Gastroesophageal sphincter (tissue), 3 donors: ENCODE results near the gene POLD2.

ENCODE experiments used
- CTCF ChIP-seq, 4 experiments: fragments of 200-600 bp in 2 of 4; fragments of 450-650 bp in 2 of 4; sonication (generic) in 1 of 4; IDR thresholded peaks; one replicate each; pipeline ENCODE4 v1.5.1; 2017 to 2019; ENCODE audit warnings: antibody characterized with exemption in 4 of 4, mild to moderate bottlenecking in 2 of 4, moderate library complexity in 2 of 4
- EP300 ChIP-seq: sonication (generic); formaldehyde crosslinking; IDR thresholded peaks from one replicate; pipeline ENCODE4 v1.6.1; 2017; ENCODE audit warnings: antibody characterized with exemption, mild to moderate bottlenecking
- POLR2A ChIP-seq, 2 donors: fragments of 450-650 bp; IDR thresholded peaks; one replicate each; pipeline ENCODE4 v1.6.1; 2017; ENCODE audit warnings: antibody characterized with exemption in 2 of 2, mild to moderate bottlenecking in 2 of 2, moderate library complexity in 1 of 2

GRCh38 chr7:44158873-44159631 lies 35.7 kb upstream of the POLD2 start:
- no peak for TF ChIP-seq POLR2A (IDR thresholded peaks at IDR 0.05)
- no peak for TF ChIP-seq CTCF (IDR thresholded peaks at IDR 0.05)
- TF ChIP-seq EP300: no peak
